Measurements from ENCODE around the gene DARS2. TPM values are rescaled to one million over a fixed set of nuclear protein-coding genes. Genes with fewer than 3 reads are reported as not detected.
A peak's percentile ranks its signal among the peaks of the same experiment; 100 is the strongest.

Gene DARS2
- total RNA-seq, 4 donors from 2014 or later: 4.3 to 8.9 (median 8.2) TPM

GRCh38 chr1:173862769-173863223 lies 38.3 kb downstream of the DARS2 start:
- Histone ChIP-seq H3K9me3 (no peaks in the 10 kb centered on the region), H3K36me3 (peaks cover 0 to 76% of the 10 kb centered on the region in 2 donors), H3K4me1 (peaks cover 18 to 24% of the 10 kb centered on the region in 2 donors), H3K4me3 (no peak overlapping the region), H3K27ac (no peak overlapping the region), H3K27me3 (no peaks in the 10 kb centered on the region)
- no peak for DNase-seq
- ATAC-seq: no peak
- intact Hi-C loops (cut with DNase I; ENCODE audit: low total_unique reads): no loop called here
- TF ChIP-seq CTCF (IDR thresholded peaks at IDR 0.05 in 4 of 5, conservative IDR thresholded peaks at IDR 0.05 in 1 of 5) (no peak), POLR2A (IDR thresholded peaks at IDR 0.05) (no peak)
- in situ Hi-C loops (cut with MboI; ENCODE audit: low sequenced_read_pairs in 4 of 4): loop anchor here in 1 of 4 donors (25.0 kb wide), 1 partner anchor 1125 kb away; the partner anchor contains the start of gene CACYBP

DNA sequence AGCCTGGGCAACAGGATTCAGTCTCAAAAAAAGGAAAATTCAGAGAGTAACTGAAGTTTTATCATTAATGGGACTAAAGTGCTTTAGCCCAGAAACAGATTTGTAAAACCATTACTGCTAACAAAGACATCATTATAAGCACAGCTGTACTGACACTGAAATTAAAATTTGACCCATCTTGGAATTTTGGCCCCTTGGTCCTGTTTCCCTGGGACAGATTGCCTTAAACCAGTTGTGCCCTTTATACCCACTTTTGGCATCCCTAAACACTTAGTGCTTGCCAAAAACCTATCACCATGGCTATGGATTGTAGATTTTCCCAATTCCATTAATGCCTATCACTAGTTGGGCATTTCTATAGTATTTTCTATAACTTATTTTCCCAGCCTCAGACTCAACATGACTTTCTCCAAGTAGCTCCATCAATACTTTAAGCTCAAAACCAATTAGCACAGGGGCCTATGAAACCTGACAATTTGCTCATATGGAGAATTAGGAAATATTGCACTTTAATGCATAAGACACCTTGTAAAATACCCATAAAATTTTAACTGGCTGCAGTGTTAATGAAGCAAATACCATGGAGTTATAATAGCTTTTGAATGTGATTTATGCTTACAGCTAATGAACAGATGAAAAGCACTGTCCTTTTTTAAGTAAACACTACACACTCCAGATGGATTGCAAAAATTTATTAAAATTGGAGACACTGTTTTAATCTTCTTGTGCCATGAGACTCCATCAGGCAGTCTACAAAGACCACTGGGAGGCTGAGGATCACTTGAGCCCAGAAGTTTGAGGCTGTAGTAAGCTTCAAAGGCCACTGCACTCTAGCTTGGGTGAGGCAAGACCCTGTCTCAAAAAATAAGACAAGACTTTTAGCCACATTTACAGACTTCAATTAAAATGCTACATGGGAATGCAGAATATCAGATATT lies 39.0 kb downstream of the DARS2 start:
- Histone ChIP-seq H3K27ac (peak overlapping the region in 1 of 4 donors; percentile 95), H3K9me3 (no peaks in the 10 kb centered on the region), H3K4me3 (no peak overlapping the region), H3K27me3 (no peaks in the 10 kb centered on the region), H3K36me3 (peaks cover 0 to 69% of the 10 kb centered on the region in 2 donors), H3K4me1 (peaks cover 18 to 24% of the 10 kb centered on the region in 2 donors)
- in situ Hi-C loops (cut with MboI; ENCODE audit: low sequenced_read_pairs in 4 of 4): loop anchor here in 1 of 4 donors (25.0 kb wide), 1 partner anchor 1124 kb away; the partner anchor contains the start of gene CACYBP
- intact Hi-C loops (cut with DNase I; ENCODE audit: low total_unique reads): no loop called here
- DNase-seq (no peak), ATAC-seq (no peak)
- TF ChIP-seq POLR2A (IDR thresholded peaks at IDR 0.05) (no peak), CTCF (IDR thresholded peaks at IDR 0.05 in 4 of 5, conservative IDR thresholded peaks at IDR 0.05 in 1 of 5) (no peak)

DNA sequence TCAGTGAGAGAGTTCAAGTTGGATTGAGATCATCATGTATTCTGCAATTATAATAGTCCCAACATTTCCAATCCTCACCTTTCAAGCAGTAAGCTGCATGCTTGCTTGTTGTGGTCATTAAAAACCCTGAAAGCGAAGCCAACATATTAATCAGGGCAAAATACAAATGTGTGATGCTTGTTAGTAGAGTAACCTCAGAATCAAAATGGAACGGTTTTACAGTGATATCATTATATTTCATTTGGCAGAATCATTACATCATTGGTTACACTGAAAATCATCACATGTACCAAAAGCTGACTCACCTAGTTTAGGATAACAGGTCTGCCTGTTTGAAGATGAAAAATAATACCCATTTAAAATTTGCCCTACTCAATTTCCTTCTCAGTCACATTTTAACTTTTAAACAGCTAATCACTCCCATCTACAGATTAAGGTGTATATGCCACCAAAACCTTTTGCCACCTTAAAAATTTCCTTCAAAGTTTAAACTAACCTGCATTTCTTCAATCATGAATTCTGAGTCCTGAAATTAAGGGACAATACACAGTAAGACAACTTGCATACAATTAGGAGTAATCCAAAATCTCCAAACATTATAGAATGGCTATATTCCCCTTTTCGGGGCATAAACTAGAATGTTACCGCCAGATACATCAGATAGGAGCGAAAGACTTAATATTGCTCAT lies 39.9 kb downstream of the DARS2 start:
- peaks cover 24 to 27% of the 10 kb centered on the region in 2 donors for H3K4me1 ChIP-seq
- in situ Hi-C loops (cut with MboI; ENCODE audit: low sequenced_read_pairs in 4 of 4) (loop anchor here in 1 of 4 donors (25.0 kb wide), 1 partner anchor 1123 kb away; the partner anchor contains the start of gene CACYBP), intact Hi-C loops (cut with DNase I; ENCODE audit: low total_unique reads) (no loop called here)
- H3K27me3 ChIP-seq: no peaks in the 10 kb centered on the region
- peaks cover 0 to 61% of the 10 kb centered on the region in 2 donors for H3K36me3 ChIP-seq
- DNase-seq (no peak), ATAC-seq (no peak)
- H3K4me3 ChIP-seq: no peak overlapping the region
- no peaks in the 10 kb centered on the region for H3K9me3 ChIP-seq
- no peak for TF ChIP-seq CTCF (IDR thresholded peaks at IDR 0.05 in 4 of 5, conservative IDR thresholded peaks at IDR 0.05 in 1 of 5)
- H3K27ac ChIP-seq: peak overlapping the region; percentile 6 to 95 (median 26)

- H3K4me1 ChIP-seq: peaks cover 27 to 30% of the 10 kb centered on the region in 2 donors
Measured at GRCh38 chr1:173865468-173866164, 41.1 kb downstream of the DARS2 start.

More at GRCh38 chr1:173865468-173866164, 41.1 kb downstream of the DARS2 start:
- DNase-seq: no peak
- in situ Hi-C loops (cut with MboI; ENCODE audit: low sequenced_read_pairs in 4 of 4): loop anchor here in 1 of 4 donors (25.0 kb wide), 1 partner anchor 1122 kb away; the partner anchor contains the start of gene CACYBP
- no peaks in the 10 kb centered on the region for H3K9me3 ChIP-seq
- H3K36me3 ChIP-seq: peaks cover 0 to 50% of the 10 kb centered on the region in 2 donors
- H3K27ac ChIP-seq: peak overlapping the region in 3 of 4 donors; percentile 95 to 96 (median 95)
- peak overlapping the region in 1 of 4 donors; percentile 63 for H3K4me3 ChIP-seq
- H3K27me3 ChIP-seq: no peaks in the 10 kb centered on the region
- intact Hi-C loops (cut with DNase I; ENCODE audit: low total_unique reads): loop anchor here (5.0 kb wide), 2 partner anchors 142 to 443 kb away; no protein-coding TSS in a partner anchor
- TF ChIP-seq CTCF (IDR thresholded peaks at IDR 0.05 in 4 of 5, conservative IDR thresholded peaks at IDR 0.05 in 1 of 5) (no peak), POLR2A (IDR thresholded peaks at IDR 0.05) (no peak)
- no peak for ATAC-seq
